Neutrophil (primary cell): ENCODE measurements around the gene TMPRSS11D.

Source experiments
- H3K27ac ChIP-seq: fragments of 200-600 bp; sonication (generic); 2 replicates; pipeline ENCODE4 v1.5.1; 2016; ENCODE audit warnings: mild to moderate bottlenecking, moderate library complexity
- H3K27me3 ChIP-seq: fragments of 200-600 bp; sonication (generic); 2 replicates; pipeline ENCODE4 v1.6.0; 2016; ENCODE audit warnings: mild to moderate bottlenecking
- H3K36me3 ChIP-seq: fragments of 200-600 bp; sonication (generic); 2 replicates; pipeline ENCODE4 v1.5.1; 2017
- H3K4me1 ChIP-seq, 2 experiments: fragments of 200-600 bp in 1 of 2; sonication (generic) in 1 of 2; 1 replicate in 1 of 2; 2 replicates in 1 of 2; pipeline versions ENCODE4 v1.5.1 to v1.6.1; 2013 to 2016; ENCODE audit warnings: low read depth in 1 of 2, low read length in 1 of 2, mild to moderate bottlenecking in 1 of 2, moderate library complexity in 1 of 2; ENCODE audit not compliant: control insufficient read depth in 1 of 2, insufficient read depth in 1 of 2
- H3K4me3 ChIP-seq, 2 experiments: fragments of 200-600 bp in 1 of 2; sonication (generic) in 1 of 2; 1 replicate in 1 of 2; 2 replicates in 1 of 2; pipeline ENCODE4 v1.5.1; 2013 to 2016; ENCODE audit warnings: low read depth in 1 of 2, low read length in 1 of 2, mild to moderate bottlenecking in 1 of 2, moderate library complexity in 1 of 2
- H3K9me3 ChIP-seq: fragments of 200-600 bp; sonication (generic); 2 replicates; pipeline ENCODE4 v1.5.1; 2016
- TF ChIP-seq, protein P1 (sequence below): fragments of 200-600 bp; sonication (generic); IDR thresholded peaks from 2 replicates; pipeline ENCODE4 v1.5.1; 2016; ENCODE audit warnings: antibody characterized with exemption

TMPRSS11D gene

DNA sequence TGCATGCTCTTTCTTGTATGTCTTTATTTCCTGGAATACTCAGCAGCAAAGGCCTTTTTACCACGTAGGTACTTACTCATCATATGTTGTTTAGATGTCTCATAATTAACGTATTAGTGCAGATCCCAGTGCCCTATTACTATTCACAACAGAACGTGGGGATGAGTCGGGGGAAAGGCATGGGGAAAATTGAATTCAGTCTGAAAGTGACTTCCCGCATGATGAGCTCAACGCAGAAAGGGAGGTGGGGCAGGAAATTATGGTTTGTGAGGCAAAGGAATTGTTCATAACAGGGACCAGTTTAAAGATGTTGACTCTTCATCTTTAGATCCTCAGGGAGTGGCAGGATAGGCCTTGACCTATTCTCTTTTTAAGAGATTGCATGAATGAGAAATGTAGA is 2.0 kb upstream of the TMPRSS11D start:
- no peaks in the 10 kb centered on the region for H3K9me3 ChIP-seq
- TF ChIP-seq, protein P1, sequence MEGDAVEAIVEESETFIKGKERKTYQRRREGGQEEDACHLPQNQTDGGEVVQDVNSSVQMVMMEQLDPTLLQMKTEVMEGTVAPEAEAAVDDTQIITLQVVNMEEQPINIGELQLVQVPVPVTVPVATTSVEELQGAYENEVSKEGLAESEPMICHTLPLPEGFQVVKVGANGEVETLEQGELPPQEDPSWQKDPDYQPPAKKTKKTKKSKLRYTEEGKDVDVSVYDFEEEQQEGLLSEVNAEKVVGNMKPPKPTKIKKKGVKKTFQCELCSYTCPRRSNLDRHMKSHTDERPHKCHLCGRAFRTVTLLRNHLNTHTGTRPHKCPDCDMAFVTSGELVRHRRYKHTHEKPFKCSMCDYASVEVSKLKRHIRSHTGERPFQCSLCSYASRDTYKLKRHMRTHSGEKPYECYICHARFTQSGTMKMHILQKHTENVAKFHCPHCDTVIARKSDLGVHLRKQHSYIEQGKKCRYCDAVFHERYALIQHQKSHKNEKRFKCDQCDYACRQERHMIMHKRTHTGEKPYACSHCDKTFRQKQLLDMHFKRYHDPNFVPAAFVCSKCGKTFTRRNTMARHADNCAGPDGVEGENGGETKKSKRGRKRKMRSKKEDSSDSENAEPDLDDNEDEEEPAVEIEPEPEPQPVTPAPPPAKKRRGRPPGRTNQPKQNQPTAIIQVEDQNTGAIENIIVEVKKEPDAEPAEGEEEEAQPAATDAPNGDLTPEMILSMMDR, result no peak
- H3K27ac ChIP-seq, result peak overlapping the region; percentile 81
- H3K27me3 ChIP-seq, result no peaks in the 10 kb centered on the region
- H3K36me3 ChIP-seq, result no peaks in the 10 kb centered on the region
- H3K4me1 ChIP-seq, result peaks cover 44 to 62% of the 10 kb centered on the region in 2 experiments
- peak overlapping the region in 1 of 2 experiments; percentile 19 for H3K4me3 ChIP-seq

- peak overlapping the region; percentile 87 for H3K27ac ChIP-seq
- H3K9me3 ChIP-seq, result no peaks in the 10 kb centered on the region
- TF ChIP-seq, protein P1, result no peak
- H3K36me3 ChIP-seq, result no peaks in the 10 kb centered on the region
- peaks cover 55 to 73% of the 10 kb centered on the region in 2 experiments for H3K4me1 ChIP-seq
- H3K4me3 ChIP-seq, result no peak overlapping the region
- no peaks in the 10 kb centered on the region for H3K27me3 ChIP-seq
Measured at GRCh38 chr4:67884701-67885100, 899 bp upstream of the TMPRSS11D start.

DNA sequence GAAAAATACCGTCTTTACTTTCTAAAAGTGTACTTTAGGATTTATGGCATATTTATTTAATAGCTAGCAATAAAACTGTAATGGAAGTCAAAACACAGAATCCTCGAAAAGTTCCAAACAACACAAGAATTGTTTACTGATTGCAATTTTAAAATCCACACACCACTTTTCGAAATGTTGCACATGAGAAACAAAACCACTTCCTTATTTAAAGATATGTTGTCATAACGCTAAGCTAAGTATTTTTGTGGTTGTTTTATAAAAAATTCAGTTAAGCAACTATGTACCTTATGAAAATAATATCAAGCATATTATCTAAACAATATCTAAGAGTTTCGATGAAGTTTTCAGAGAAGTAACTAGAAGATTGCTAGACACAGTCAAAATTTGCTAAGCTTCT is 344 bp downstream of the TMPRSS11D start:
- peak overlapping the region in 1 of 2 experiments; percentile 7 for H3K4me3 ChIP-seq
- TF ChIP-seq, protein P1, result no peak
- H3K36me3 ChIP-seq, result no peaks in the 10 kb centered on the region
- peak overlapping the region; percentile 87 for H3K27ac ChIP-seq
- peaks cover 63 to 83% of the 10 kb centered on the region in 2 experiments for H3K4me1 ChIP-seq
- H3K9me3 ChIP-seq, result no peaks in the 10 kb centered on the region
- no peaks in the 10 kb centered on the region for H3K27me3 ChIP-seq

GRCh38 chr4:67880866-67881610 is 2.8 kb downstream of the TMPRSS11D start:
- Histone ChIP-seq H3K4me3 (no peak overlapping the region), H3K9me3 (no peaks in the 10 kb centered on the region), H3K4me1 (peaks cover 55 to 74% of the 10 kb centered on the region in 2 experiments), H3K27ac (peak overlapping the region; percentile 87), H3K27me3 (no peaks in the 10 kb centered on the region), H3K36me3 (no peaks in the 10 kb centered on the region)
- TF ChIP-seq, protein P1, result no peak

DNA sequence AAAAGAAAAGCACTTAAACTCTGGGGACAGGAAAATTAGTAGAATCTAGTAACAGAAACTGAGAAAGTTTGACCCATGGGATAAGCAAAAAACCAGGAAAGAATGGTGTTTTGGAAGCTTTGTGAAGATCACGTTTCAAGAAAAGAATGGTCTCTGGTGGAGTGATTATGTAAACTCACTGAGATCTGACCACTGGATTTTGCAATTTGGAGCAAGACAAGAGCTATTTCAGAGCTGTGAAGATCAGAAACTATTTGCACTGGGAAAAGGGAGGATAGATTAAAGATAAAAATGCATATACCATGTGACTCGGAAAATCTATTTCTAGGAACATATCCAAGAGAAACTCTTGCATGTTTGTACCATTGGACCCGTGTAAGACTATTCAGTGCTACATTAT is 4.3 kb downstream of the TMPRSS11D start:
- no peak overlapping the region for H3K4me3 ChIP-seq
- peak overlapping the region; percentile 55 for H3K27ac ChIP-seq
- H3K36me3 ChIP-seq, result no peaks in the 10 kb centered on the region
- H3K4me1 ChIP-seq, result peaks cover 41 to 58% of the 10 kb centered on the region in 2 experiments
- no peaks in the 10 kb centered on the region for H3K9me3 ChIP-seq
- H3K27me3 ChIP-seq, result no peaks in the 10 kb centered on the region
- TF ChIP-seq, protein P1, result no peak
